ENCODE data around the gene MRPS7. TPM values are rescaled to one million over a fixed set of nuclear protein-coding genes. Genes with fewer than 3 reads are reported as not detected.

The MRPS7 gene
- total RNA-seq, 1 donor = 45.6 TPM

GRCh38 chr17:75308732-75309629, 47.3 kb downstream of the MRPS7 start:
- no peaks in the 10 kb centered on the region for H3K4me1 ChIP-seq (ENCODE audit: insufficient read depth, low read length)
- H3K27ac ChIP-seq (ENCODE audit: low read depth, low read length) = no peak overlapping the region
- H3K36me3 ChIP-seq (ENCODE audit: insufficient read depth, low read length) = no peaks in the 10 kb centered on the region
- no peak for TF ChIP-seq CTCF (IDR thresholded peaks at IDR 0.05; ENCODE audit: extremely low read depth, low read depth, low read length)
- H3K4me3 ChIP-seq (ENCODE audit: insufficient read depth, low read length) = no peak overlapping the region
- no peaks in the 10 kb centered on the region for H3K9me3 ChIP-seq (ENCODE audit: low read depth, low read length)
- H3K27me3 ChIP-seq (ENCODE audit: insufficient read depth, low read length) = no peaks in the 10 kb centered on the region
- H4K20me1 ChIP-seq (ENCODE audit: insufficient read depth, low read length) = no peaks in the 10 kb centered on the region
- no peaks in the 10 kb centered on the region for H3K79me2 ChIP-seq (ENCODE audit: insufficient read depth, low read length)
- peak; percentile 68 for DNase-seq (ENCODE audit: insufficient read length, low spot score, missing footprints)
- no peak overlapping the region for H3K4me2 ChIP-seq (ENCODE audit: insufficient read depth, low read length)
- no peak overlapping the region for H2AFZ ChIP-seq (ENCODE audit: low read length)

- Histone ChIP-seq H2AFZ (ENCODE audit: low read length) (no peak overlapping the region), H3K4me1 (ENCODE audit: insufficient read depth, low read length) (no peaks in the 10 kb centered on the region), H3K27ac (ENCODE audit: low read depth, low read length) (no peak overlapping the region), H4K20me1 (ENCODE audit: insufficient read depth, low read length) (no peaks in the 10 kb centered on the region), H3K4me2 (ENCODE audit: insufficient read depth, low read length) (no peak overlapping the region), H3K79me2 (ENCODE audit: insufficient read depth, low read length) (peaks cover 2% of the 10 kb centered on the region), H3K36me3 (ENCODE audit: insufficient read depth, low read length) (peaks cover 17% of the 10 kb centered on the region), H3K27me3 (ENCODE audit: insufficient read depth, low read length) (no peaks in the 10 kb centered on the region), H3K9me3 (ENCODE audit: low read depth, low read length) (no peaks in the 10 kb centered on the region), H3K4me3 (ENCODE audit: insufficient read depth, low read length) (no peak overlapping the region)
- peak; percentile 52 for DNase-seq (ENCODE audit: insufficient read length, low spot score, missing footprints)
- TF ChIP-seq CTCF (IDR thresholded peaks at IDR 0.05; ENCODE audit: extremely low read depth, low read depth, low read length) = no peak
Measured at GRCh38 chr17:75313941-75314551, 52.4 kb downstream of the MRPS7 start.

- H3K9me3 ChIP-seq (ENCODE audit: low read depth, low read length) = no peaks in the 10 kb centered on the region
- H3K36me3 ChIP-seq (ENCODE audit: insufficient read depth, low read length) = peaks cover 27% of the 10 kb centered on the region
- DNase-seq (ENCODE audit: insufficient read length, low spot score, missing footprints) = peak; percentile 92
- no peak overlapping the region for H3K27ac ChIP-seq (ENCODE audit: low read depth, low read length)
- H3K79me2 ChIP-seq (ENCODE audit: insufficient read depth, low read length) = peaks cover 2% of the 10 kb centered on the region
- no peak overlapping the region for H2AFZ ChIP-seq (ENCODE audit: low read length)
- H3K4me3 ChIP-seq (ENCODE audit: insufficient read depth, low read length) = no peak overlapping the region
- H3K27me3 ChIP-seq (ENCODE audit: insufficient read depth, low read length) = no peaks in the 10 kb centered on the region
- peaks cover 8% of the 10 kb centered on the region for H3K4me1 ChIP-seq (ENCODE audit: insufficient read depth, low read length)
- no peak for TF ChIP-seq CTCF (IDR thresholded peaks at IDR 0.05; ENCODE audit: extremely low read depth, low read depth, low read length)
- H4K20me1 ChIP-seq (ENCODE audit: insufficient read depth, low read length) = peaks cover 4% of the 10 kb centered on the region
- H3K4me2 ChIP-seq (ENCODE audit: insufficient read depth, low read length) = no peak overlapping the region
Measured at GRCh38 chr17:75315541-75316243, 54.0 kb downstream of the MRPS7 start.

Other genes with a start within 250 kb of the MRPS7 start
- 21.2 and 23.5 TPM in 2 replicates for gene MRPL58, start 249.2 kb upstream of the MRPS7 start, total RNA-seq
- gene ATP5PD, start 214.9 kb upstream of the MRPS7 start, total RNA-seq = 240 and 278 TPM in 2 replicates
- 19.7 and 20.3 TPM in 2 replicates for gene KCTD2, start 214.7 kb upstream of the MRPS7 start, total RNA-seq
- gene SLC16A5, start 173.9 kb upstream of the MRPS7 start, total RNA-seq = 16.3 and 19.2 TPM in 2 replicates
- 3.2 and 3.3 TPM in 2 replicates for gene ARMC7, start 151.9 kb upstream of the MRPS7 start, total RNA-seq
- gene NT5C, start 130.1 kb upstream of the MRPS7 start, total RNA-seq = 48.1 and 53.9 TPM in 2 replicates
- gene JPT1, start 107.4 kb upstream of the MRPS7 start, total RNA-seq = 55.7 and 60.8 TPM in 2 replicates
- gene SUMO2, start 78.9 kb upstream of the MRPS7 start, total RNA-seq = 92.6 and 96.4 TPM in 2 replicates
- gene NUP85, start 56.2 kb upstream of the MRPS7 start, total RNA-seq = 26.4 and 26.5 TPM in 2 replicates
- gene GGA3, start 273 bp upstream of the MRPS7 start, total RNA-seq = 9.0 and 12.1 TPM in 2 replicates
- 8.7 and 9.4 TPM in 2 replicates for gene MIF4GD, start 9.4 kb downstream of the MRPS7 start, total RNA-seq
- 4.7 and 7.1 TPM in 2 replicates for gene SLC25A19, start 27.6 kb downstream of the MRPS7 start, total RNA-seq
- 68.8 and 69.0 TPM in 2 replicates for gene GRB2, start 143.8 kb downstream of the MRPS7 start, total RNA-seq
- gene TMEM94, start 194.8 kb downstream of the MRPS7 start, total RNA-seq = 33.3 and 38.0 TPM in 2 replicates

All from osteoblast (primary cell).